BLaER1 treated with 17β-estradiol and CSF1 and Interleukin-3, amounts not matched to agents 10 nM and 100 nM (cell line): ENCODE results near the gene FLCN.
A peak's percentile ranks its signal among the peaks of the same experiment; 100 is the strongest.

Source experiments
- H3K27ac ChIP-seq, 11 experiments: shearing (Covaris generic); formaldehyde crosslinking; 2 replicates each; pipeline ENCODE4 v1.8.1; 2022
- H3K27me3 ChIP-seq, 11 experiments: shearing (Covaris generic); formaldehyde crosslinking; 2 replicates each; pipeline ENCODE4 v1.8.1; 2022
- H3K36me3 ChIP-seq, 11 experiments: shearing (Covaris generic); formaldehyde crosslinking; 2 replicates each; pipeline ENCODE4 v1.8.1; 2022
- H3K4me1 ChIP-seq, 10 experiments: shearing (Covaris generic); formaldehyde crosslinking; 2 replicates each; pipeline ENCODE4 v1.8.1; 2022
- H3K4me2 ChIP-seq, 11 experiments: shearing (Covaris generic); formaldehyde crosslinking; 2 replicates each; pipeline ENCODE4 v1.8.1; 2022
- H3K4me3 ChIP-seq, 10 experiments: shearing (Covaris generic); formaldehyde crosslinking; 2 replicates each; pipeline ENCODE4 v1.8.1; 2022
- H3K9ac ChIP-seq, 11 experiments: shearing (Covaris generic); formaldehyde crosslinking; 2 replicates each; pipeline ENCODE4 v1.8.1; 2022
- H3K9me3 ChIP-seq, 11 experiments: shearing (Covaris generic); formaldehyde crosslinking; replicated peaks in 1 of 11; 2 replicates each; pipeline ENCODE4 v1.8.1; 2022
- H4K20me1 ChIP-seq, 11 experiments: shearing (Covaris generic); formaldehyde crosslinking; 2 replicates each; pipeline ENCODE4 v1.8.1; 2022
- Cebpa-rat ChIP-seq, 11 experiments: shearing (Covaris generic); IDR thresholded peaks; 2 replicates each; pipeline ENCODE4 v1.8.1; 2022

The FLCN gene

GRCh38 chr17:17221329-17221728 lies 15.6 kb downstream of the FLCN start:
- H3K4me2 ChIP-seq, result no peak overlapping the region
- peaks cover 0 to 98% (median 0%) of the 10 kb centered on the region in 11 experiments; a peak in 10 of 22 replicates for H4K20me1 ChIP-seq
- no peak overlapping the region for H3K4me3 ChIP-seq
- peaks cover 0 to 33% (median 13%) of the 10 kb centered on the region in 10 experiments; a peak in 12 of 20 replicates for H3K4me1 ChIP-seq
- no peaks in the 10 kb centered on the region for H3K9me3 ChIP-seq
- no peak for TF ChIP-seq Cebpa-rat (IDR thresholded peaks at IDR 0.05)
- peaks cover 91 to 100% (median 97%) of the 10 kb centered on the region in 11 experiments for H3K36me3 ChIP-seq
- H3K27me3 ChIP-seq, result no peaks in the 10 kb centered on the region
- H3K27ac ChIP-seq, result no peak overlapping the region
- no peak overlapping the region for H3K9ac ChIP-seq

GRCh38 chr17:17220529-17220928 lies 16.4 kb downstream of the FLCN start:
- no peak overlapping the region for H3K4me2 ChIP-seq
- no peak overlapping the region for H3K4me3 ChIP-seq
- no peak overlapping the region for H3K9ac ChIP-seq
- H3K4me1 ChIP-seq, result peaks cover 0 to 27% (median 10%) of the 10 kb centered on the region in 10 experiments; a peak in 12 of 20 replicates
- no peaks in the 10 kb centered on the region for H3K9me3 ChIP-seq
- no peak for TF ChIP-seq Cebpa-rat (IDR thresholded peaks at IDR 0.05)
- peaks cover 0 to 98% (median 0%) of the 10 kb centered on the region in 11 experiments; a peak in 10 of 22 replicates for H4K20me1 ChIP-seq
- H3K36me3 ChIP-seq, result peaks cover 90 to 100% (median 97%) of the 10 kb centered on the region in 11 experiments
- H3K27ac ChIP-seq, result no peak overlapping the region
- no peaks in the 10 kb centered on the region for H3K27me3 ChIP-seq

- Histone ChIP-seq H3K4me2 (no peak overlapping the region), H3K9me3 (no peaks in the 10 kb centered on the region), H3K27ac (no peak overlapping the region), H4K20me1 (peaks cover 0 to 97% (median 0%) of the 10 kb centered on the region in 11 experiments; a peak in 10 of 22 replicates), H3K27me3 (no peaks in the 10 kb centered on the region), H3K4me3 (no peak overlapping the region), H3K4me1 (peaks cover 0 to 9% (median 4%) of the 10 kb centered on the region in 10 experiments; a peak in 11 of 20 replicates), H3K36me3 (peaks cover 89 to 100% (median 97%) of the 10 kb centered on the region in 11 experiments), H3K9ac (no peak overlapping the region)
- no peak for TF ChIP-seq Cebpa-rat (IDR thresholded peaks at IDR 0.05)
Observed at GRCh38 chr17:17217995-17218394, 19.0 kb downstream of the FLCN start.

- Histone ChIP-seq H3K27me3 (no peaks in the 10 kb centered on the region), H3K4me2 (no peak overlapping the region), H4K20me1 (peaks cover 0 to 97% (median 0%) of the 10 kb centered on the region in 11 experiments; a peak in 10 of 22 replicates), H3K4me3 (no peak overlapping the region), H3K9me3 (no peaks in the 10 kb centered on the region), H3K4me1 (peaks cover 0 to 11% (median 6%) of the 10 kb centered on the region in 10 experiments; a peak in 15 of 20 replicates), H3K9ac (no peak overlapping the region), H3K27ac (no peak overlapping the region), H3K36me3 (peaks cover 86 to 100% (median 94%) of the 10 kb centered on the region in 11 experiments)
- no peak for TF ChIP-seq Cebpa-rat (IDR thresholded peaks at IDR 0.05)
Observed at GRCh38 chr17:17216776-17217175, 20.2 kb downstream of the FLCN start.

GRCh38 chr17:17216236-17216635 lies 20.7 kb downstream of the FLCN start:
- Histone ChIP-seq H3K9me3 (no peaks in the 10 kb centered on the region), H3K4me3 (no peak overlapping the region), H3K4me1 (peaks cover 0 to 15% (median 10%) of the 10 kb centered on the region in 10 experiments; a peak in 15 of 20 replicates), H3K9ac (no peak overlapping the region), H3K4me2 (no peak overlapping the region), H3K36me3 (peaks cover 81 to 99% (median 94%) of the 10 kb centered on the region in 11 experiments), H3K27ac (no peak overlapping the region), H3K27me3 (no peaks in the 10 kb centered on the region), H4K20me1 (peaks cover 0 to 97% (median 0%) of the 10 kb centered on the region in 11 experiments; a peak in 10 of 22 replicates)
- TF ChIP-seq Cebpa-rat (IDR thresholded peaks at IDR 0.05), result no peak

GRCh38 chr17:17215575-17215974 lies 21.4 kb downstream of the FLCN start:
- peaks cover 0 to 97% (median 0%) of the 10 kb centered on the region in 11 experiments; a peak in 9 of 22 replicates for H4K20me1 ChIP-seq
- no peak overlapping the region for H3K4me3 ChIP-seq
- H3K9ac ChIP-seq, result no peak overlapping the region
- H3K36me3 ChIP-seq, result peaks cover 74 to 99% (median 91%) of the 10 kb centered on the region in 11 experiments
- no peak overlapping the region for H3K27ac ChIP-seq
- H3K9me3 ChIP-seq, result no peaks in the 10 kb centered on the region
- TF ChIP-seq Cebpa-rat (IDR thresholded peaks at IDR 0.05), result no peak
- H3K4me2 ChIP-seq, result no peak overlapping the region
- H3K27me3 ChIP-seq, result no peaks in the 10 kb centered on the region
- H3K4me1 ChIP-seq, result peaks cover 0 to 17% (median 11%) of the 10 kb centered on the region in 10 experiments; a peak in 15 of 20 replicates

- H3K4me1 ChIP-seq, result peaks cover 0 to 17% (median 11%) of the 10 kb centered on the region in 10 experiments; a peak in 15 of 20 replicates
- no peak overlapping the region for H3K9ac ChIP-seq
- no peak overlapping the region for H3K4me2 ChIP-seq
- H3K27me3 ChIP-seq, result no peaks in the 10 kb centered on the region
- H3K4me3 ChIP-seq, result no peak overlapping the region
- TF ChIP-seq Cebpa-rat (IDR thresholded peaks at IDR 0.05), result no peak
- H3K36me3 ChIP-seq, result peaks cover 67 to 99% (median 85%) of the 10 kb centered on the region in 11 experiments
- no peak overlapping the region for H3K27ac ChIP-seq
- peaks cover 0 to 90% (median 0%) of the 10 kb centered on the region in 11 experiments; a peak in 9 of 22 replicates for H4K20me1 ChIP-seq
- H3K9me3 ChIP-seq, result no peaks in the 10 kb centered on the region
Observed at GRCh38 chr17:17214646-17215436, 22.1 kb downstream of the FLCN start.

- Histone ChIP-seq H3K27ac (0 out of 22 replicates have a peak overlapping the region, but pooled peaks of 1 of the 11 experiments have one; percentile 22), H3K4me1 (peaks cover 0 to 17% (median 11%) of the 10 kb centered on the region in 10 experiments; a peak in 15 of 20 replicates), H4K20me1 (peaks cover 0 to 81% (median 0%) of the 10 kb centered on the region in 11 experiments; a peak in 9 of 22 replicates), H3K4me2 (no peak overlapping the region), H3K36me3 (peaks cover 59 to 89% (median 77%) of the 10 kb centered on the region in 11 experiments), H3K9me3 (no peaks in the 10 kb centered on the region), H3K4me3 (no peak overlapping the region), H3K9ac (peak overlapping the region in 2 of 11 experiments; percentile 7 to 16; a peak in 1 of 22 replicates), H3K27me3 (no peaks in the 10 kb centered on the region)
- TF ChIP-seq Cebpa-rat (IDR thresholded peaks at IDR 0.05), result no peak
Observed at GRCh38 chr17:17213775-17214174, 23.2 kb downstream of the FLCN start.

GRCh38 chr17:17207998-17208397 lies 29.0 kb downstream of the FLCN start:
- no peak overlapping the region for H3K4me3 ChIP-seq
- peaks cover 30 to 48% (median 42%) of the 10 kb centered on the region in 10 experiments for H3K4me1 ChIP-seq
- no peaks in the 10 kb centered on the region for H3K27me3 ChIP-seq
- H3K36me3 ChIP-seq, result peaks cover 10 to 42% (median 24%) of the 10 kb centered on the region in 11 experiments
- H3K4me2 ChIP-seq, result no peak overlapping the region
- no peak for TF ChIP-seq Cebpa-rat (IDR thresholded peaks at IDR 0.05)
- no peak overlapping the region for H3K9ac ChIP-seq
- H3K27ac ChIP-seq, result no peak overlapping the region
- H3K9me3 ChIP-seq, result 0 out of 22 replicates have a peak, but pooled peaks cover 0 to 4% (median 0%) of the 10 kb centered on the region in 11 experiments
- peaks cover 3 to 42% (median 18%) of the 10 kb centered on the region in 11 experiments; a peak in 17 of 22 replicates for H4K20me1 ChIP-seq
